Activated B cell treated with CpG ODN at 0.5 μM for 24 hours (primary cell): ENCODE data around the gene PELO. TPM values are rescaled to one million over a fixed set of nuclear protein-coding genes. Genes with fewer than 3 reads are reported as not detected.

Experiments used
- ATAC-seq: fragments of 200-7000 bp; cut with Tn5 transposase; one replicate; pipeline ENCODE4 v1.10.0; 2021; ENCODE audit warnings: low read depth, mild to moderate bottlenecking, moderate library complexity
- CTCF ChIA-PET: fragments of 350-600 bp; sonication (Branson Sonifier 250); formaldehyde crosslinking; loops from one replicate; lab custom pipeline; 2021; ENCODE audit warnings: antibody characterized with exemption; lab: Charles Lee
- POLR2A ChIA-PET: fragments of 350-600 bp; sonication (Branson Sonifier 250); formaldehyde crosslinking; loops from one replicate; lab custom pipeline; 2021; ENCODE audit warnings: antibody characterized with exemption; lab: Charles Lee
- DNase-seq: peaks from one replicate; pipeline ENCODE4 v3.0.0; 2022
- H3K27ac Mint-ChIP-seq: one replicate; pipeline ENCODE4 v1.8.0; 2020; ENCODE audit warnings: mixed read lengths
- H3K27me3 Mint-ChIP-seq: one replicate; pipeline ENCODE4 v1.8.0; 2021; ENCODE audit warnings: mixed read lengths
- H3K36me3 Mint-ChIP-seq: one replicate; pipeline ENCODE4 v1.8.0; 2021; ENCODE audit warnings: low read depth, mixed read lengths
- H3K4me1 Mint-ChIP-seq: one replicate; pipeline ENCODE4 v1.8.0; 2021; ENCODE audit warnings: mixed read lengths
- H3K4me3 Mint-ChIP-seq: one replicate; pipeline ENCODE4 v1.8.0; 2020; ENCODE audit warnings: mild to moderate bottlenecking, mixed read lengths
- H3K9me3 Mint-ChIP-seq: one replicate; pipeline ENCODE4 v1.8.0; 2020; ENCODE audit warnings: mixed read lengths
- intact Hi-C: fragments of 100-400 bp; cut with micrococcal nuclease; formaldehyde crosslinking; loops from one replicate; pipeline ENCODE4 v1.15.1; 2024
- total RNA-seq: library from RNA; stranded (reverse); gene quantifications from 2 replicates; pipeline ENCODE4 v1.2.3, GENCODE V29; 2022
- TF ChIP-seq, protein P1 (sequence below): fragments of 200-600 bp; IDR thresholded peaks from one replicate; pipeline ENCODE4 v1.8.0; 2022; ENCODE audit warnings: antibody characterized with exemption, mild to moderate bottlenecking

Gene PELO
- total RNA-seq, 1 donor from 2014 or later = 23.0 TPM

DNA sequence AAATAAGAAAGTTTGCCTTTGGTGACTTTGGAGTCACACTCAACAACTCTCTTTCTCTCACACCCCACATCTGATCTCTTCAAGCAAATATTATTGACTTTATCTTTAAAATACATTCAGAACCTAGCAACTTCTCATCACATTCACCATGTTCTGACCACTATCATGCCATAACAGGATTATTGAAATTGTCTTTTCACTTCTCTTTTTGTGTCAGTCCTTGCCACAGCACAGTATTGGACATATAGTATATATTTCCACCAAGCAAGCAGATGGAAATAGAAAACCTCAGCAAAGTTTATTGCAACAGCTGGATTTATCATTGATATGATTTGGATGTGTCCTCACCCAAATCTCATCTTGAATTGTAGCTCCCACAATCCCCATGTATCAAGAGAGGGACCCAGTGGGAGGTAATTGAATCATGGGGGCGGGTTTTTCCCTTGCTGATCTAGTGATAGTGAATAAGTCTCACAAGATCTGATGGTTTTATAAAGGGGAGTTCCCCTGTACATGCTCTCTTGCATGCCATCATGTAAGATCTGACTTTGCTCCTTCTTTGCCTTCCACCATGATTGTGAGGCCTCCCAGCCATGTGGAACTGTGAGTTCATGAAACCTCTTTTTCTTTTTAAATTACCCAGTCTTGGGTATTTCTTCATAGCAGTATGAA lies 26.9 kb upstream of the PELO start:
- ATAC-seq (peak; percentile 86), DNase-seq (no peak)
- Mint-ChIP-seq H3K4me3 (no peak overlapping the region), H3K27me3 (no peaks in the 10 kb centered on the region), H3K4me1 (peaks cover 16% of the 10 kb centered on the region), H3K27ac (peak overlapping the region; percentile 25), H3K36me3 (no peaks in the 10 kb centered on the region), H3K9me3 (no peaks in the 10 kb centered on the region)
- ChIA-PET CTCF (no interaction called here), POLR2A (no interaction called here)
- TF ChIP-seq, protein P1, sequence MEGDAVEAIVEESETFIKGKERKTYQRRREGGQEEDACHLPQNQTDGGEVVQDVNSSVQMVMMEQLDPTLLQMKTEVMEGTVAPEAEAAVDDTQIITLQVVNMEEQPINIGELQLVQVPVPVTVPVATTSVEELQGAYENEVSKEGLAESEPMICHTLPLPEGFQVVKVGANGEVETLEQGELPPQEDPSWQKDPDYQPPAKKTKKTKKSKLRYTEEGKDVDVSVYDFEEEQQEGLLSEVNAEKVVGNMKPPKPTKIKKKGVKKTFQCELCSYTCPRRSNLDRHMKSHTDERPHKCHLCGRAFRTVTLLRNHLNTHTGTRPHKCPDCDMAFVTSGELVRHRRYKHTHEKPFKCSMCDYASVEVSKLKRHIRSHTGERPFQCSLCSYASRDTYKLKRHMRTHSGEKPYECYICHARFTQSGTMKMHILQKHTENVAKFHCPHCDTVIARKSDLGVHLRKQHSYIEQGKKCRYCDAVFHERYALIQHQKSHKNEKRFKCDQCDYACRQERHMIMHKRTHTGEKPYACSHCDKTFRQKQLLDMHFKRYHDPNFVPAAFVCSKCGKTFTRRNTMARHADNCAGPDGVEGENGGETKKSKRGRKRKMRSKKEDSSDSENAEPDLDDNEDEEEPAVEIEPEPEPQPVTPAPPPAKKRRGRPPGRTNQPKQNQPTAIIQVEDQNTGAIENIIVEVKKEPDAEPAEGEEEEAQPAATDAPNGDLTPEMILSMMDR = no peak
- intact Hi-C loops = no loop called here

DNA sequence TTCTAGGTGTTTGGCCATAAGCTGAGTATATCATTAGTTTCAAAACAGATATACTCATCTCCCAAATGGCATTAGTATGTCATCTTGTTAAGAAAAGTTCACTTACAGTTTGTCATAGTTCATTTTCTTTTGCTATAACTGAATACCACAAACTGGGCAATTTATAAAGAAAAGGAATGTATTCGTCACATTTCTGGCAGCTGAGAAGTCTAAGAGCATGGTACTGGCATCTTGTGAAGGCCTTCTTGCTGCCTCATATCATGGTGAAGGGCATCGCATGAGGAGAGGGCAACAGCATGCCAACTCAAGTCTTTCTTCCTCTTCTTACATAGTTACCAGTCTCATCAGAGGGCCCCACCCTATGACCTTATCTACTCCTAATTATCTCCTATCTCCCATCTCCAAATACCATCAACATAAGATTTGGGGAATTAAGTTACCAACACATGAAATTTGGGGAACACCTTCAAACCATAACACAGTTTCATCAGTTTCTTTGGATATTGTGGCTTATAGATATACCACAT lies 20.4 kb upstream of the PELO start:
- intact Hi-C loops = no loop called here
- ATAC-seq (peak; percentile 67), DNase-seq (no peak)
- ChIA-PET POLR2A (interaction anchor here (0.6 to 1.1 kb wide), 4 partner anchors 20 to 32 kb away, joined by 3 to 5 read pairs (median 4); partner anchors contain the start of genes ITGA1 and PELO), CTCF (no interaction called here)
- Mint-ChIP-seq H3K27ac (peak overlapping the region; percentile 19), H3K27me3 (no peaks in the 10 kb centered on the region), H3K4me3 (no peak overlapping the region), H3K36me3 (no peaks in the 10 kb centered on the region), H3K4me1 (peaks cover 21% of the 10 kb centered on the region), H3K9me3 (no peaks in the 10 kb centered on the region)
- TF ChIP-seq, protein P1 = no peak

DNA sequence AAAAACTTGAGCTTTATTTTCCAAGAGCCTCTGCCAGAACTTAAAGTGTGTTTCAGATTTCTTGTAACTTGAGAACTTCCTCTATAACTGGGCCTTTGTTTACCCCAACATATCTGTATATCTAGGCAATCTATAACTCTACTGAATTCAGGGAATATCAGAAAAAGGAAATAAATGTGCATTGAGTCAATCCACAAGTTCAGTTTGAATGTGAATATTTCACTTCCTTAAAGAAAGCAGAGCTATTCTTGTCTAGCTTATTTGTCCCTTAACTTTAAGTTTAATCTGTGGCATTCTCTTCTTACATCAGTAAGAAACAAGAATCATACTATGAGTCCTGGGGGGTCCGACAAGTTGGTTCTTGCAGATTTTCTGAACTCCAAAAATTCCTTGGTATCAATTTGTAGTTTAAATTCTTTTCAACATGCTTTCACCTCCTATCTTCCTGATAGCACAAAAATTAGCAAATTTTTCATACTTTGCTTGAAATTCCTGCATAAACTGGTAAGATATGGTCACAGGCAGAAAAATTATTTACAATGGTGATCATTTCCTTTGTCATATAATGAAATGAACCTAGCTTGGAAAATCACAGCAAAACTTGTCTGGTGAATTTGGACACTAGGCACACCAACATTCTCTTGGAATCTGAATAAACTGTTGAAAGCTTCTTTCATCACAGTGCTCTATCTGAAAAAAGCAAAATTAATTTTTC lies 19.8 kb upstream of the PELO start:
- Mint-ChIP-seq H3K4me3 (no peak overlapping the region), H3K27me3 (peaks cover 3% of the 10 kb centered on the region), H3K27ac (peak overlapping the region; percentile 6), H3K4me1 (peaks cover 21% of the 10 kb centered on the region), H3K9me3 (no peaks in the 10 kb centered on the region), H3K36me3 (no peaks in the 10 kb centered on the region)
- intact Hi-C loops = no loop called here
- TF ChIP-seq, protein P1 = no peak
- ChIA-PET POLR2A (interaction anchor here (0.6 to 1.2 kb wide), 4 partner anchors 20 to 34 kb away, joined by 3 to 5 read pairs (median 4); partner anchors contain the start of genes ITGA1 and PELO), CTCF (no interaction called here)
- ATAC-seq (peak; percentile 57), DNase-seq (no peak)

DNA sequence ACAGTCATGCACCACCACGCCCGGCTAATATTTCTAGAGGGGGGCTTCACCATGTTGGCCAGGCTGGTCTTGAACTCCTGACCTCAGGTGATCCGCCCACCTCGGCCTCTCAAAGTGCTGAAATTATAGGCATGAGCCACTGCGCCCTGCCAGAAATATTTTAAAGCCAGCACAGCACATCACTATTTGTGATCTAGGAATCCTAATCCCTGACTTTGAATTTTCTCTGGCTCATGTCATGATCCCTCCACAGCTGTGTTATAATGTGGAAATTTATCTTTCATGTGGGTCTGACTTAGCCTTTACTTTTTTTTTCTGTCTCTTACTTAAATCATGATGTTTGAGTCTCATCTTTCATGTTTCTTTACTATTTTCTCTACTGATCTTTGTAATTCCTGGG lies 18.7 kb upstream of the PELO start:
- DNase-seq (no peak), ATAC-seq (no peak)
- Mint-ChIP-seq H3K4me1 (peaks cover 17% of the 10 kb centered on the region), H3K27ac (no peak overlapping the region), H3K4me3 (no peak overlapping the region), H3K36me3 (no peaks in the 10 kb centered on the region), H3K27me3 (peaks cover 3% of the 10 kb centered on the region), H3K9me3 (no peaks in the 10 kb centered on the region)
- TF ChIP-seq, protein P1 = no peak
- ChIA-PET CTCF (no interaction called here), POLR2A (interaction anchor here (1.2 kb wide), 1 partner anchor 33 kb away, joined by 4 read pairs; no protein-coding TSS in a partner anchor)
- intact Hi-C loops = no loop called here

DNA sequence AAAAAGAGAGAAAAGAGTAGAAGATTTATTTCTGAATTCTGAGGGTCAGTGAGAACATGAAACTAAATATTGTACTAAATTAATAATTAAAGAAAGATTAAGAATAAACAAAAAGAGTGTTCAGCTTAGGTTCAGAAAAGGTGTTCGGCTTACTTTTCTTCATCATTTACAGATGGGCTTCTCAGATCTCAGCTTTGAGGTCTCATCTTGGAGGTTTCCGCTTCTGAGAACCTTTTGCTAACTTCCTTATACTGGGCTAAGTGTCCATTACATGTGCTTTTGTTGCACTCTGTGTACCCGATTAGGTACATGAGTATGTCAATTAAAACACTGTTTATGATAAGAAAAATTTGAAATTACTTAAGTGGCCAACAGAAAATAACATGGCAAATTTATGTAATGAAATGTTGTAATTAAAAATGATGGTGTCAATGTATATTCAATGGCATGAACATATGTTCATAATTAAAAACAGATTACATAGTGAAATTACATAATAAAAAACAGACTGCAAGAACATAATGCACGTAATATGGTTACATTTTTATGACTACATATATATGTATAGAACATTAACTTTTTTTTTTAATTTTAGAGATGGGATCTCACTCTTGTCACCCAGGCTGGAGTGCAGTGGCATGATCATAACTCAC lies 17.3 kb upstream of the PELO start:
- Mint-ChIP-seq H3K4me3 (no peak overlapping the region), H3K27me3 (peaks cover 8% of the 10 kb centered on the region), H3K27ac (no peak overlapping the region), H3K9me3 (no peaks in the 10 kb centered on the region), H3K36me3 (no peaks in the 10 kb centered on the region), H3K4me1 (peaks cover 17% of the 10 kb centered on the region)
- intact Hi-C loops = no loop called here
- DNase-seq = no peak
- ChIA-PET POLR2A (no interaction called here), CTCF (no interaction called here)
- ATAC-seq = no peak
- TF ChIP-seq, protein P1 = no peak
